Tongue (tissue), 2 donors: Measurements from ENCODE around the gene PCNX4. TPM values are rescaled to one million over a fixed set of nuclear protein-coding genes. Genes with fewer than 3 reads are reported as not detected.
"Not testable (repeated sequence)": the region's sequence is repeated elsewhere in the genome, so short reads cannot be mapped to it uniquely, and the experiment has no call there.

Experiments
- DNase-seq: peaks from one replicate; pipeline ENCODE4 v3.0.0-alpha.2; 2015
- total RNA-seq: library from RNA; depleted of rRNA; stranded (reverse); fragments of >200 nt; gene quantifications from one replicate; pipeline ENCODE4 v1.2.3, GENCODE V29; 2014

PCNX4 gene
- total RNA-seq, result 81.1 TPM

DNA sequence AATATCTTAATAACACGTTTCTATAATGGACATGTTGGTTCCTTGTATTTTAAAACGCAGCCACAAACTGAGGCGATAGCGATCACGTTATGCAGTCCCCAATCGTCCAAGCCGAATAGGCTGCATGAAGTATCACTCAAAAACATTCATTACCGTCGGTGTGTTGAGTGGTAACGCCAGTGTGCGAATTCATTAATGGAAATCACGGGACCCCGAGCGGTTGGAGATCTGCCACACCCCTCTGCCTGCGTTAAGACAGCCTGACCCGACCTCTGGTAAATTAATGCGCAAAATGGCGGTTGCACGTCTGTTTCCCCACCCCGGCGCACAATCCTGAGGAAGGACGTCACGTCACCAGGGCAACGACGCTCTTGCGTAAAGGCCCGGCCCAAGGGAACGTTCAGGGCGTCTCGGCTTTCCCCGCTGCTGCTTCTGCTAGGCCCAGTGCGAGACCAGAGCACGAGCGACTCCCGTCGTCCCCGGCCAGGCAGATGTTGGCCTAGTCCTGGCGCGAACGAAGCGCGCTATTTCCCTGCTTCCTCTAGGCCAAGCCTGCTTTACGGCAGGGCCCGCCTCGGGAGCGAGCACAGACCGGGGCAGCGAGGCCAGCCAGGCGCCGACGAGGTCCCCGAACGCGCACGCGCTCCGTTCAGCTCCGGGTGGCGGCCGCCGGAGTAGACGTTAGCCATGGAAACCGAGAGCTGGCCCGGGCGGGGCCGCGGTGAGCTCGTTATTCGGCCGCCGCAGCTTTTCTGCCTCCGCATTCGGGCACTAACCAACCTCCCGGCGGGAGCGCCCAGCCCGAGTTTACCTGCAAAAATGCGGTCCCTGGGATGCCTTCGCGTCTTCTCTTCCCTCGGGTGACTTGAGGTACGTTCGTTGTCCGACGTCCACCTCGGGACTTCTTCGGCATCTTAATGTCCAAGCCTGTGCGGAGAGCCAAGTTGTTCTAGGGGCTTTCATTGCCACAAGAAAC is at the start of gene PCNX4:
Gene PCNX4 (plus strand): TSS at position 374 of the 976 bp plus-strand sequence. CDS start 15,716 bp downstream, outside the sequence.
- peak; percentile 100 for DNase-seq

DNA sequence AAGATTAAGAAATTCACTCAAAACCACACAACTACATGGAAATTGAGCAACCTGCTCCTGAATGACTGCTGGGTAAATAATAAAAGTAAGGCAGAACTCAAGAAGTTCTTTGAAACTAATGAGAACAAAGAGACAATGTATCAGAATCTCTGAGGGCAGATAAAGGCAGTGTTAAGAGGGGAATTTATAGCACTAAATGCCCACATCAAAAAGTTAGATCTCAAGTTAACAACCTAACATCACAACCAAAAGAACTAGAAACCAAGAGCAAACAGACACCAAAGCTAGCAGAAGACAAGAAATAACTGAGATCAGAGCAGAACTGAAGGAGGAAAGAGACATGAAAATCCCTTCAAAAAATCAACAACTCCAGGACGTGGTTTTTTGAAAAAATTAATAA is 43.7 kb upstream of the PCNX4 start:
- DNase-seq, result not testable (repeated sequence)

- DNase-seq, result peak; percentile 86
Measured at GRCh38 chr14:60051721-60052221, 40.0 kb upstream of the PCNX4 start.

DNA sequence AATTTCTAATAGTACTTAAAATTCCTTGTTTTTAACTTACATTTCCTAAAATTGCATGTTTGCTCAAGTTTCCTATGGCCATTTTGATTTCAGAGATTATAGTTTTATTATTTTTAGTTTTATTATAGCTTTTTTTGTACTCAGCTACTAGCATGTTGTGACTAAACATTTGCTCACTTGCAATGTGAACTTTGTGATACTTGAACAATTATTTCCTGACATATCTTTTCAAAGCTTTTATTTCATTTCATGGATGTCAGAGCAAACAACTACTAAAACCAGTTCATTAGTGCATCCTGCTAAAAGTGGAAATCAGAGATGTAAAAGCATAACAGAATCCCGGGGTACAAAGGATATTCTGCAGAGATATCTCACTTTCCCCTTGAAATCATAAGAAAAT is 33.6 kb upstream of the PCNX4 start:
- no peak for DNase-seq

DNA sequence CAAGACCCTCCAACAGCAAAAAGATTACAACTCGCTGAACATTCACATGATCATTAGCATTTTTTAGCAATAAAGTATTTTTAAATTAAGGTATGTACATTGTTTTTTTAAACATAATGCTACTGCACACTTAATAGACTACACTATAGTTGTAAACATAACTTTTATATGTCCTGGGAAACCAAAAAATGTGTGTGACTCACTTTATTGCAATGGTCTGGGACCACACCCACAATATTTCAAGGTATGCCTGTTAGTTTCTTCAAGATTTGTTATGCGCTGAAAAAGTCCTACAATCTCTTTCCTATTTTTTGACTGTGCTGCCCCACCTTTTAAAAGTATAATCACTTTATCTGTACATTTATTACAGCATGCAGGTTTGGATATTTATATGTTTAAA is 30.4 kb upstream of the PCNX4 start:
- no peak for DNase-seq

- peak; percentile 46 for DNase-seq
Measured at GRCh38 chr14:60064491-60065072, 27.1 kb upstream of the PCNX4 start.

- DNase-seq, result no peak
Measured at GRCh38 chr14:60067882-60068281, 23.8 kb upstream of the PCNX4 start.

DNA sequence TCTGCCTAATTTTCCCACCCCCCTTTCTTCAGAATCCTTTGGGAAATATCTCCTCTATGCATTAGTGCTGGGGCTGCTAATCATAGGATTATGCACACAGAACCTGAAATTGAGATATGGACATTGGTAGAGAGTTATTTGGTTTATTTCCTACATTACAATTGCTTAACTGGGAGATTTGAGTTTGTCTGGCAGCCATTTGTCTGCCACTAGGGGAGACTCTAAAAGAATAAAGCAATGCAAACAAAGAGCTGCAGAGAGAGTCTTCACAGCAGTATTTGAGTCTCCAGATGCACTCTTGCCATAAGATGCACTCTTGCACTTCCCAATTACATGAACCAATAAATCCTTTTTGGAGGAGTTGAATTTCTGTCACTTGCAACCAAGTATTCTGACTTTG is 12.0 kb upstream of the PCNX4 start:
- no peak for DNase-seq

GRCh38 chr14:60085085-60085484 is 6.6 kb upstream of the PCNX4 start:
- DNase-seq, result no peak

DNA sequence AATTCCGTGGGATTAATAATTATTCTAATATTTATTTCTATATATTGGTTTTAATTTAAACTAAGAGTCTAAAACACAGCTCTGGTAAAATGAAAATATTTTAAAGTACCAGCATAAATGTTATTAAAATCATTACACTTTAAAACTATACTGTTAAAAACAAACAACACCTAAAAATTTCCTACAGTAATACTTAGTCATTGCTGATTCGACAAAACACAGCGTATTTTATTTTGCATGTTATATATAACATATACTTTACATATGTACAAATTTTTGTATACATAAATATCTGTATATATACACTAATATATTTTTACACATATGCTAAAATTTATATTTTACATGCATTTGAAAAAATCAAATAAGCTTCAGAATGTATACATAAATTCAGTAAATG is 6.0 kb upstream of the PCNX4 start:
- no peak for DNase-seq

DNA sequence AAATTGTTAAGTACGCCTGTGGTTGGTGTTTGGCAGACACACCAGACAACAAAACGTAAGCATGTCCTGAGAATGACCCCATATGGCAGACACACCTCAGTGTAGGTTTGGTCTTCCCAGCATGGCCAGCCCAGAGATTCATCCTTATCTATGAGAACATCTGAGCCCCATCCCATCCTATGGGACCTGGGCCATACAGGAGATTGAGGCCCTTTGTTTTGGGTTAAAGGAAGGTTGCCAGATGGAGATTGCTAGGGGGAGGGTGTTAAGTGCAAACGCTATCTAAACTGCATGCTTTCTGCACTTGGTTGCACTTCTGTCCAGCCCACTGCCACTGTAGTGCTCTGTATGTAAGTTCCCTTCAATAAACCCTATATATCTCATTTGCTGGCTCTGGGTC is 4.1 kb upstream of the PCNX4 start:
- no peak for DNase-seq

DNA sequence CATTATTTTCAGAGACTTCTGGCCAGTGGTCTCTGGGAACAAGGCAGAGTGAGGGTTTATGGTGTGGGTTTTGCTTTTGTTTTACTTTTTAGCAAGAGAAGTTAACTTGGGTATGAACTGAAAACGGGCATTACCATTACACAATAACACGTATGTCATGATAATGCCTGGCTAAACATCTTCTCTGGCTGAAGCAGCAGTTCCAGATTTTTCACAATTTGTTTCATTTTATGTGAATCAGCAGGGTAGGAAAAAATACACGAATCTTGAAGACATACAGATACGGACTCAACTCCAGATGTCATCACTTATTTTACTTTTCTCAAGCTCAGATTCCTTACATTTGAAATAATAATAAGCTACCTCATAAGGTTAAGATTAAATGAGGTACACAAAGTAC is 2.5 kb upstream of the PCNX4 start:
- DNase-seq, result no peak

GRCh38 chr14:60090864-60091519 is 731 bp upstream of the PCNX4 start:
- DNase-seq, result peak; percentile 93

DNA sequence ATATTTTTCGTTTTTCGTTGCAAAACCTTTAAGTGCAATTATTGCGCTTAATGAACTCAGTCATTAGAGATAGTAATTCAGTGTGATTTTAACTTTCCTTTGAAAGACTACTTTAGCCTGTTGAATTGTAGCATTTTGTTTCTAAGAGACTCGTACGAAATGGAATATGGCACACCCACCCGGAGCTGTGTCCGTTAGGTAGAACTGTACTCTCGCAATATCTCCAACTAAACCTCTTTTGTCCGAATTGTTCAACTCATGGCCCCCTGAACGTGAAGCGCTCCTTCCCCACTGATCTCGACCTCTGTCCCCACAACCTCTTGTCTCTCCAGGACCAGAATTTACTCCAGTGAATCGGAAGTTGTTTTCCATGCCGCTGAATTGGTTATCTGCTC is 800 bp downstream of the PCNX4 start:
- peak; percentile 67 for DNase-seq

DNA sequence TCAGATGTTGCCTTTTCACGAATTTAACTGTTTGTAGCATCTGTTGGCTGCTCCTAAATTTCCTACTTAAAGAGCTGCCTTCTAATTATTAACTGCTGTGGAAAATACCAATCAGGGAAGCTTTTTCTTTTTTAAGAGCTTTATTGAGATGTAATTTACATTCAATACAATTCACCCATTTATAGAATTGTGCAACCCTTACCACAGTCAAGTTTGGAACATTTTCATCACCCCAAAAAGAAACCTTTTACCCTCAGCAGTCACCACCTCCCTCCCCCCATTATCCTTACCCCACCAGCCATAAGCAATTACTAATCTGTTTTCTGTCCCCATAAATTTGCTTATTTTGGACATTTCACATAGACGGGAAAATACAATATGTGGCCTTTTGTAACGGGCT is 1.4 kb downstream of the PCNX4 start:
- DNase-seq, result no peak

DNA sequence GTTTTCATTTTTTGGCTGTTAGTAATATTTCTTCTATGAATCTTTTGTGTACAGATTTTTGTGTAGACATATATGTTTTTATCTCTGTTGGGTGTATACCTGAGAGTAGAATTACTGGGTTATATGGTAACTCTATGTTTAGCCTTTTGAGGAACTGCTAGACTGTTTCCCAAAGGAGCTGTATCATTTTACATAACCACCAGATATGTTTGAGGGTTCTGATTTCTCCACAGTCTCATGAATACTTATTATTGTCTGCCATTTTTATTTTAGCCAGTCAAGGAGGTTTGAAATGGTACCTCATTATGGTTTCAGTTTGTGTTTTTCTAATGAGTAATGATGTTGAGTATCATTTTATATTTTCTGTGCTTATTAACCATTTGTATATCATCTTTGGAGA is 1.9 kb downstream of the PCNX4 start:
- DNase-seq, result no peak

- DNase-seq, result no peak
Measured at GRCh38 chr14:60094306-60094897, 2.7 kb downstream of the PCNX4 start.

DNA sequence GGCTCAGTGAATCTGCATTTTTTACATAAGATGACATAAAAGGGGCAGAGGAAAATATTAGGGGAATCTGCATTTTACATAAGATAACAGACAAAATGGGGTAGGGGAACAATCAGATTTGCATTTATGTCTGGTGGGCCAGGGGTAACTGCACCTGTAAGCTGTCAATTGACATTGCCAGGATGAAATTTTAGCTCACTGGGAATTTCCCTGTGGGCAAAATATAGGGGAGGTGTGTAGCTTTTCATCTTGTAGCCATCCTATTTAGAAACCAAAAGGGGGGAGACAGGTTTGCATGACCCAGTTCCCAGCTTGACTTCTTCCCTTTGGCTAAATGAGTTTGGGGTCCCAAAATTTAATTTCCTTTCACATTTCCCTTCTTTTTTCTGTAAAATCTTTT is 3.5 kb downstream of the PCNX4 start:
- DNase-seq, result no peak

DNA sequence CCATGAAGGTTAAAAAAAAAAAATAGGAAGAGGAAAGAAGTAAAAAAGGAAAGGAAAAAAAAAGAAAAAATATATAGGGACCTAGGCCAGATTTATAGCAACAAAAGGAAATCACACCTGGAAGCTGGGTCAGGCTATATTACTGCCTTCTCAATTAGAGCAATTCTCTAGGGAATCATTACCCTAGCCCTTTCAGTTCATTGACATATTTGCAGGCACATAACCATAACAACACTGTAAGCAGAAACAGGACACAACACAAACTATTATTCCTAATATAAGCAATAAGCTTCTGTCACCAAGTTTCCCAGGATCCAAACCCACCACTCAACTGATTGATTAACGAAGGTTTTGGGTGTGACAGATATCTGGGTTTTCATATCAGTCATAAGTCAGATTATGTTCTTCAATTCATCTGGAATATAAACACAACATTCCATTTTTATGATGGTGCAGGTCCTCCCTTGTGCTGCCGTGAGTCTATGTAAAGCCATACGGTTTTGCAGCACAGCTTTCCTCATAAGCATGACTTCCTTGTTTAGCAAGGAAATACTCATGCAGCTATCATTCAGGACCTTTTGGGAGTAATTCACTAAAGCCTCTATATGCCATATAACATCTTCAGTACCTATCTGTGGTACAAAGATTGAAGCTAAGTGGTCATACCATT is 4.2 kb downstream of the PCNX4 start:
- no peak for DNase-seq

- no peak for DNase-seq
Measured at GRCh38 chr14:60097974-60098373, 6.3 kb downstream of the PCNX4 start.

DNA sequence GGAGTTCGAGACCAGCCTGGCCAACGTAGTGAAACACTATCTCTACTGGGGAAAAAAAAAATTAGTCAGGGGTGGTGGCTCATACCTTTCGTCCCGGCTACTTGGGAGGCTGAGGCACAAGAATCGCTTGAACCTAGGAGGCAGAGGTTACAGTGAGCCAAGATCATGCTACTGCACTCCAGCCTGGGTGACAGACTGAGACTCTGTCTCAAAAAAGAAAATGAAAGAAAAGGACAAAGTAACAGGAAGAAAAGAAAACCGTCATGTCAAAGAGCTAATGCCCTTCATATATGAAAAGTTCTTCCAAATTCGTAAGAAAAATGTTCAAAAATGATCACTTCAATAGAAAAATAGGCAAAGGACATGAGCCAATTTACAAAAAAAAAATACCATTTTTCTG is 8.1 kb downstream of the PCNX4 start:
- DNase-seq, result not testable (repeated sequence)

- no peak for DNase-seq
Measured at GRCh38 chr14:60101786-60102185, 10.1 kb downstream of the PCNX4 start.
